ENCODE measurements around the gene SRSF5.
"Not testable (repeated sequence)": the region's sequence is repeated elsewhere in the genome, so short reads cannot be mapped to it uniquely, and the experiment has no call there.

SRSF5 gene

GRCh38 chr14:69804902-69805301 lies 38.0 kb downstream of the SRSF5 start:
- DNase-seq (ENCODE audit: insufficient read length, low spot score) = no peak
- FAIRE-seq = no peak

- DNase-seq (ENCODE audit: insufficient read length, low spot score) = no peak
- FAIRE-seq = no peak
Measured at GRCh38 chr14:69807192-69807591, 40.2 kb downstream of the SRSF5 start.

- no peak for FAIRE-seq
Measured at GRCh38 chr14:69808919-69809808, 42.2 kb downstream of the SRSF5 start.

GRCh38 chr14:69811227-69811867 lies 44.4 kb downstream of the SRSF5 start:
- DNase-seq (ENCODE audit: insufficient read length, low spot score) (no peak), FAIRE-seq (no peak)

More at GRCh38 chr14:69808919-69809808, 42.2 kb downstream of the SRSF5 start:
- no peak for DNase-seq (ENCODE audit: insufficient read length, low spot score)

- no peak for FAIRE-seq
Measured at GRCh38 chr14:69811868-69812252, 44.9 kb downstream of the SRSF5 start.

GRCh38 chr14:69812711-69813110 lies 45.8 kb downstream of the SRSF5 start:
- DNase-seq (ENCODE audit: insufficient read length, low spot score) (no peak), FAIRE-seq (no peak)

More at GRCh38 chr14:69811868-69812252, 44.9 kb downstream of the SRSF5 start:
- DNase-seq (ENCODE audit: insufficient read length, low spot score) = no peak

- not testable (repeated sequence) for DNase-seq (ENCODE audit: insufficient read length, low spot score); FAIRE-seq
Measured at GRCh38 chr14:69813346-69813745, 46.4 kb downstream of the SRSF5 start.

GRCh38 chr14:69814397-69814796 lies 47.5 kb downstream of the SRSF5 start:
- DNase-seq (ENCODE audit: insufficient read length, low spot score) (no peak), FAIRE-seq (no peak)

GRCh38 chr14:69815556-69815955 lies 48.6 kb downstream of the SRSF5 start:
- DNase-seq (ENCODE audit: insufficient read length, low spot score) (no peak), FAIRE-seq (no peak)

- DNase-seq (ENCODE audit: insufficient read length, low spot score) = no peak
Measured at GRCh38 chr14:69816216-69816615, 49.3 kb downstream of the SRSF5 start.

GRCh38 chr14:69818758-69819191 lies 51.8 kb downstream of the SRSF5 start:
- peak; percentile 72 for DNase-seq (ENCODE audit: insufficient read length, low spot score)
- FAIRE-seq = peak; percentile 92

More at GRCh38 chr14:69816216-69816615, 49.3 kb downstream of the SRSF5 start:
- no peak for FAIRE-seq

- FAIRE-seq (no peak), DNase-seq (ENCODE audit: insufficient read length, low spot score) (no peak)
Measured at GRCh38 chr14:69819607-69820006, 52.7 kb downstream of the SRSF5 start.

- DNase-seq (ENCODE audit: insufficient read length, low spot score) (no peak), FAIRE-seq (no peak)
Measured at GRCh38 chr14:69820991-69821390, 54.0 kb downstream of the SRSF5 start.

All from GM19239 (cell line).